HuH-7.5 (cell line): Measurements from ENCODE around the gene MYADML2.

ENCODE experiments used
- DNase-seq: peaks from one replicate; pipeline ENCODE4 v3.0.0; 2011; ENCODE audit warnings: low spot score

The MYADML2 gene

GRCh38 chr17:81899514-81900166 lies 47.4 kb downstream of the MYADML2 start:
- DNase-seq: no peak

- no peak for DNase-seq
These were observed 48.1 kb downstream of the MYADML2 start for GRCh38 chr17:81898885-81899284.

- DNase-seq: no peak
These were observed 48.8 kb downstream of the MYADML2 start for GRCh38 chr17:81898029-81898866.

GRCh38 chr17:81895400-81895799 lies 51.6 kb downstream of the MYADML2 start:
- no peak for DNase-seq

GRCh38 chr17:81891303-81891552 lies 55.8 kb downstream of the MYADML2 start:
- DNase-seq: no peak

GRCh38 chr17:81890447-81891302 lies 56.4 kb downstream of the MYADML2 start:
- DNase-seq: no peak
